DOHH2 (cell line): Measurements from ENCODE around the gene MARVELD1.

Source experiments
- CTCF ChIP-seq: fragments of 200-600 bp; sonication (generic); IDR thresholded peaks from one replicate; pipeline ENCODE4 v1.5.1; 2014; ENCODE audit warnings: antibody characterized with exemption, mild to moderate bottlenecking, low read depth, low read length; ENCODE audit not compliant: poor library complexity, severe bottlenecking
- EZH2phosphoT487 ChIP-seq: fragments of 200-600 bp; sonication (generic); IDR thresholded peaks from 2 replicates; pipeline ENCODE4 v1.6.1; 2017; ENCODE audit warnings: borderline replicate concordance, mild to moderate bottlenecking, antibody characterized with exemption, low read length, moderate library complexity, mixed read lengths

DNA sequence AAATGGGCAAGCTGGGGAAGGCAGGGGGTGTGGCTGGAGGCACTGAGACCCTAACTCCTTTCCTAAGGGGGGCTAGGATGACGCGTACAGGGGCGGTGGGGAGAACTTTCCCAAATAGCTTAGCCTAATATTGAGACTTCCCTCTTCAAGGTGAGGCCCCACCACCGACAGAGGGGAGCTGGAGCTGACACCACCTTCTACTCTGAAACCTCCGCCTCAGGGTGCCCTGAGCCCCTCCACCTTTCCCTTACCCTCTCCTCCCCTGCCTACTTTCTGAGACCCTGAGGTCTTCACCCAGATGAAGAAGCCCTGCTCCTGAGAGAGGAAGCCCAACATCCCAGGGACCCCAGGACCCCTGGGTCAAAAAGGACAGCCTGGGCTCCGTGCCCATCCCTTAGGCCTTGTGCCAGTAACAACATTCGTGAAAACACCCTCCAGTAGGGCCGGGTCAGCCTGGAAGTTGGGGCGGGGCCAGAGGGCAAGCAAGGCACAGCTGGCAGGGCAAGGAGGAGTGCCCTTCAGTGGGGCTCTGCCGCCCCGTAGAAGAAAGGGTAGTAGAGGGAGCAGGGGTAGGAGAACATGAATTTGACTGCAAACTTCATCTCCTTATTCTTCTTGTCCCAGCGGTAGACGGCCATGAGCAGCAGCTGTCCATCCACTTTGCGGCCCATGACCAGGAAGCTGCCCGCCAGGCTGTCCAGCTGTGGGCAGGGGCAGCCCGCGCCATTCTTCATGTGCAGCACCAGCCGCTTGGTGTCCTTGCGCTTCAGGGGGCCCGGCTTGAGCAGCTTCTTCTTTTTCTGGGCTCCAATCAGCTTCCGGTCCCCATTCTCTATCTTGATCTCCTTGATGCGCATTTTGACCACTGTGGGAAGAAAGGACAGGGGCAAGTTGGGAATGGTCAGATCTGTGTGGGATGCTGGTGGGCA is 53.7 kb downstream of the MARVELD1 start:
- no peak for TF ChIP-seq EZH2phosphoT487
- no peak for TF ChIP-seq CTCF
